Measurements from ENCODE around the gene NOLC1.
"Not testable (repeated sequence)": the region's sequence is repeated elsewhere in the genome, so short reads cannot be mapped to it uniquely, and the experiment has no call there.

Gene NOLC1

DNA sequence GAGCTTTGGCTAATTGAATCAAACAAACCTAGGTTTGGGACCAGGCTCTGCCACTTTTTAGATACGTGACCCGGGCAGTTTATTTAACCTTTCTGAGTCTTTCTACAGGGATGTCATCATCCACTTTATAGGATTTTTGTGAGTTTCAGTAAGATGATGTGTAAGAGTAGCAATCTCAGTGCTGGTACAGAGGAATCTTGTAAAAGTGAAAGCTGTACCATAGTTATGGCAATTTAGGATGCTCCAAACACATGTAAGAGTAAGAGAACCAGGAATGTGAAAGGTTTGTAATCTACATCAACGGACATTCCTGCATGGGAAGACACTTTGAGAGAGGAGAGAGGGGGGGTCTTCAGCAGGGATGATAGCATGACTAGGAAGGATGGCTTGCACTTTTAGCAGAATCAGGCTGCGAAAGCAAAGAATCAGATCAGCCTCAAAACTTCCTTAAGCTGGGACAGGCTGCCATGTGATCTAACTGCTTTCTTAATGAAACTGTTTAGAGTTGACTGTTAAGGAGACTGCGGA is 968 bp downstream of the NOLC1 start:
- DNase-seq (ENCODE audit: low read depth, low spot score): no peak

GRCh38 chr10:102154466-102155116 is 2.4 kb downstream of the NOLC1 start:
- no peak for DNase-seq (ENCODE audit: low read depth, low spot score)

GRCh38 chr10:102157224-102157623 is 5.0 kb downstream of the NOLC1 start:
- no peak for DNase-seq (ENCODE audit: low read depth, low spot score)

- no peak for DNase-seq (ENCODE audit: low read depth, low spot score)
Measured at GRCh38 chr10:102159051-102159597, 6.9 kb downstream of the NOLC1 start.

- no peak for DNase-seq (ENCODE audit: low read depth, low spot score)
Measured at GRCh38 chr10:102159831-102160230, 7.6 kb downstream of the NOLC1 start.

GRCh38 chr10:102163342-102163989 is 11.3 kb downstream of the NOLC1 start:
- no peak for DNase-seq (ENCODE audit: low read depth, low spot score)

GRCh38 chr10:102167861-102168260 is 15.7 kb downstream of the NOLC1 start:
- no peak for DNase-seq (ENCODE audit: low read depth, low spot score)

DNA sequence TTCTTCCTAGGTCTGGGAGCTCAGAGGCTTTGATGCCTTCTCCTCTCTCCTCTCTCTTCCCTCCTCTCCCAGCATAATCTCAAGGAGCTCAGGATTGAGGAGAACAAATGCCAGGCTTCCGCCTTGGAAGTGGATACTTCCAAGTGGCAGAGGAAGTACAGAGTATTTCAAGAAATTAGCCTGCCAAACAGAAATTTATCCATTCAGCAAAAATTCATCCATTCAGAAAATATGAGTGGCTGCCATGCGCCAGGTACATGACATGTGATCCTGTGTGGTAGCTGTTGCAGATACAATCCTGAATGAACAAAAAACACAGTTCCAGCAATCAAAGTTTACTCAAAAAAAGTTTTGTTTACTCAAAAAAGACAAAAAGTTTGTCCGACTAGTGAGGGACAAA is 18.4 kb downstream of the NOLC1 start:
- DNase-seq (ENCODE audit: low read depth, low spot score): no peak

- DNase-seq (ENCODE audit: low read depth, low spot score): no peak
Measured at GRCh38 chr10:102172288-102172687, 20.1 kb downstream of the NOLC1 start.

- no peak for DNase-seq (ENCODE audit: low read depth, low spot score)
Measured at GRCh38 chr10:102175415-102175814, 23.2 kb downstream of the NOLC1 start.

DNA sequence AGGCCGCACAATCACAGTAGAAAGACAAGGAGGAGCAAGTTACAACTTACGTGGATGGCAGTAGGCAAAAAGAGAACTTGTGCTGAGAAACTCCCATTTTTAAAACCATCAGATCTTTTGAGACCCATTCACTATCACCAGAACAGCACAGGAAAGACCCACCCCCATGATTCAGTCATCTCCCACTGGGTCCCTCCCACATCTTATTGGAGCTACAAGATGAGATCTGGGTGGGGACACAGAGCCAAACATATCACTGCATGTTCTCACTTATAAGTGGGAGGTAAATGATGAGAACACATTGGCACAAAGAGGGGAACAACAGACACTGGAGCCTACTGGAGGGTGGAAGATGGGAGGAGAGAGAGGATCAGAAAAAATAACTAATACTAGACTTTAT is 32.4 kb downstream of the NOLC1 start:
- DNase-seq (ENCODE audit: low read depth, low spot score): no peak

DNA sequence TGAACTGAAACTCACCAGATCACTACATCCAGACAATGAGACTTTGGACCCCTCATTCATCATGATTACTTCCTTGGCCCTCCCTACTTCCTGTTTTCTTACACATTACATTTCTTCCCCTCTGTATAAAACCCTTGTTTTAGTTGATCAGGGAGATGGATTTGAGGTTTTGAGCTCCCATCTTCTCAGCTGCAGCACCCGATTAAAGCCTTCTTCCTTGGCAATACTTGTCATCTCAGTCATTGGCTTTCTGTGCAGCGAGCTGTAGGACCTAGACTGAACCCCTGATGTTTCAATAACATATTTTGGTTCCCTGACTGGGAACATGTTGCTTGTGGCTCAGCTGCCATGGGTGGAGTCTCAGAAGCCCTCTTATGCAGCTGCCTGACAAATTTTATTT is 33.1 kb downstream of the NOLC1 start:
- no peak for DNase-seq (ENCODE audit: low read depth, low spot score)

DNA sequence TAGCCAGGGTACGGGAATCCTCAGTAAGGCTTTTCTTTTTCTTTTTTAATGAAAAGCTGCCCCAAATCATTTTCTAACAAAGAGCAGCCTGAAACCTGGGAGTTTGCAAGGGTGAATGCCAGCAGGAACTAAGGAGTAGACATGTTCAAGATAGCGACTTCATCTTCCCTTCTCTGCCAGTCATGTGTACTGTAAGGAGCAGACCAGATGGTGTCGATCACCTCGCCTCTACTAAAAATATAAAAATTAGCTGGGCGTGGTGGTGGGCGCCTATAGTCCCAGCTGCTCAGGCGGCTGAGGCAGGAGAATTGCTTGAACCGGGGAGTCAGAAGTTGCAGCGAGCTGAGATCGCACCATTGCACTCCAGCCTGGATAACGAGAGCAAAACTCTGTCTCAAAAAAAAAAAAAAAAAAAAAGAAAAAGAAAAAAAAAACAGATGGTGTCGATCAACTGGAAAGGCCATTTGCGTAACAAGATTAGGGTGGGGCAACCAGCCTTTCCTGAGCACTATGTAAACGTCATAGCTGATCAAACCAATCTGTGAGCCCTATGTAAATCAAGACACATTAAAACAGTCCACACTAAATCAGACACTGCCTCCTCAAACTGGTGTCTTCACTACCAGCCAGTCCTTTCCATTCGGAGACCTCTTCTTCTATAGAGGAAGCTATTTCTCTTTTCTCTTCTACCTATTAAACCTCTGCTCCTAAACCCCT is 33.8 kb downstream of the NOLC1 start:
- no peak for DNase-seq (ENCODE audit: low read depth, low spot score)

DNA sequence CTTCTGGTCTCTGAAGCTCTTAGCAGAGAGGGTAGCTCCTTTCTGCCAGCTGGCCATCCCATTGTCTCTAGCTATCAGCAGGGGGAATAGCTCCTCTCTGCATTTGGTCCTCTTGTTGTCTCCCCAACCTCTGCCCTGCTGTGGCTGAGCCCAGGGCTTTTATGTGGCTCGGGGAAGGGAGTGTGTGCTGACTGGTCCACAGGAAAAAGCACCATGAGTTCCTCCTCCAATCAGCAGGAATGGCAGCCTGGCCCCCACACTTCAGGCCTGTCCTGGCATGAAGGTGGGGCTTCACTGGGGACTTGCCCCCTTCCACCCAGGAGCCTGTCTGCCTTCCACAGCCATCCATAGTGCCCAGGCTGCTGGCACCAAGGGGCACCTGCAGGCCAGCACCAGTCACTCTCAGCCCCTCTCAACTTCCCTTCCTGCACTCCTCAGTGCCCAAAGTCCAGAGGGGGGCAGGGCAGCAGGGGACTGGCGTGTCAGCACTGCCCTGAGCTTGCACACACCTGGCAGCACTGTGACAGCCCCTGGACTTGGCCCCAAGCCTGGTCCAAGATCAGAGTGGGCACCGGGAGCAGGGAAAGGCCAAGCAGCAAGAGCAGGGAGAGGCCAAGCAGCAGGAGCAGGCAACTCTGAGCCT is 36.2 kb downstream of the NOLC1 start:
- no peak for DNase-seq (ENCODE audit: low read depth, low spot score)

GRCh38 chr10:102188941-102189898 is 37.0 kb downstream of the NOLC1 start:
- not testable (repeated sequence) for DNase-seq (ENCODE audit: low read depth, low spot score)

- DNase-seq (ENCODE audit: low read depth, low spot score): no peak
Measured at GRCh38 chr10:102191956-102192355, 39.8 kb downstream of the NOLC1 start.

GRCh38 chr10:102195296-102195870 is 43.2 kb downstream of the NOLC1 start:
- DNase-seq (ENCODE audit: low read depth, low spot score): no peak

- DNase-seq (ENCODE audit: low read depth, low spot score): no peak
Measured at GRCh38 chr10:102196893-102197292, 44.7 kb downstream of the NOLC1 start.

- DNase-seq (ENCODE audit: low read depth, low spot score): no peak
Measured at GRCh38 chr10:102198027-102198426, 45.8 kb downstream of the NOLC1 start.

Data from activated CD4-positive, CD25-positive, alpha-beta regulatory T cell treated with anti-CD3 and anti-CD28 coated beads, Interleukin-2, amount 50 U/mL, for 16 hours (primary cell).